Stimulated activated CD4-positive, alpha-beta T cell treated with anti-CD3 and anti-CD28 coated beads, Interleukin-15, amount 100 ng/mL, for 1 hour (primary cell): ENCODE measurements around the gene WNK3.

Source experiments
- DNase-seq, 2 donors: peaks; one replicate each; pipeline ENCODE4 v3.0.0-alpha.2; 2020; ENCODE audit warnings: low read depth in 1 of 2, low spot score in 1 of 2

The WNK3 gene

GRCh38 chrX:54171527-54172250 is 186.2 kb downstream of the WNK3 start:
- DNase-seq, result no peak

GRCh38 chrX:54171091-54171490 is 186.8 kb downstream of the WNK3 start:
- DNase-seq, result no peak

DNA sequence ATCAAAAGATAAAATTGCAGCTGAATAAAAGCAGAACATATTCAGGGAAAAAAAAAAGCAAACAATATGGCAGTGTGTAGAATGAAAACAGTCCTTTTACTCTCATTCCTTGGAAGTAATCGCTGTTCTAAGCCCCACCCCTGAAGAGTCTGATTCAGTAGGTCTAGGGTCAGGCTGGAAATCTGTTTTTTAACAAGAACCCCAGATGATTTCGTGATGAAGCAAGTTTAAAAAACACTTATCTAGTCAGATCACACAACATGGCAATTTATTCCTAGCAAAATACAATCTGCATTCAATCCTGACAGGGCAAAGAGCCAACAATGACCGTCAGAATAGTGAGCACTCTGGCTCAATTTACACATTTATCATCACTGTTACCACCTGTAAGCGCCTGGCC is 190.9 kb downstream of the WNK3 start:
- DNase-seq, result no peak

GRCh38 chrX:54157561-54157960 is 200.3 kb downstream of the WNK3 start:
- DNase-seq, result no peak
